Ammon's horn (tissue), 1 donor: Measurements from ENCODE around the gene HEPACAM.
"Not testable (repeated sequence)": the region's sequence is repeated elsewhere in the genome, so short reads cannot be mapped to it uniquely, and the experiment has no call there.

ENCODE experiments used
- DNase-seq: peaks from one replicate; pipeline ENCODE4 v3.0.0-alpha.2; 2016; ENCODE audit warnings: low spot score

Gene HEPACAM

GRCh38 chr11:124935548-124936514 lies at the start of gene HEPACAM:
Gene HEPACAM (minus strand): TSS chr11:124936047. CDS start chr11:124936006, 41 bp downstream.
- DNase-seq = peak; percentile 94

- DNase-seq = no peak
Observed at GRCh38 chr11:124984512-124984854, 48.6 kb upstream of the HEPACAM start.

- DNase-seq = no peak
Observed at GRCh38 chr11:124983674-124984511, 48.0 kb upstream of the HEPACAM start.

- no peak for DNase-seq
Observed at GRCh38 chr11:124982043-124982442, 46.2 kb upstream of the HEPACAM start.

GRCh38 chr11:124978316-124978715 lies 42.5 kb upstream of the HEPACAM start:
- DNase-seq = no peak

- DNase-seq = no peak
Observed at GRCh38 chr11:124977006-124977405, 41.2 kb upstream of the HEPACAM start.

- DNase-seq = no peak
Observed at GRCh38 chr11:124976531-124976930, 40.7 kb upstream of the HEPACAM start.

GRCh38 chr11:124971810-124972209 lies 36.0 kb upstream of the HEPACAM start:
- no peak for DNase-seq

GRCh38 chr11:124970925-124971324 lies 35.1 kb upstream of the HEPACAM start:
- DNase-seq = no peak

- DNase-seq = not testable (repeated sequence)
Observed at GRCh38 chr11:124968197-124968596, 32.4 kb upstream of the HEPACAM start.

GRCh38 chr11:124961972-124962609 lies 26.2 kb upstream of the HEPACAM start:
- DNase-seq = peak; percentile 89

- no peak for DNase-seq
Observed at GRCh38 chr11:124955035-124955434, 19.2 kb upstream of the HEPACAM start.

- DNase-seq = no peak
Observed at GRCh38 chr11:124954590-124954955, 18.7 kb upstream of the HEPACAM start.

- peak; percentile 99 for DNase-seq
Observed at GRCh38 chr11:124953753-124954589, 18.1 kb upstream of the HEPACAM start, which contains the start of gene CCDC15. Gene CCDC15 (plus strand): TSS chr11:124954202. CDS start chr11:124954733, 531 bp downstream.

- DNase-seq = no peak
Observed at GRCh38 chr11:124951341-124951740, 15.5 kb upstream of the HEPACAM start.

GRCh38 chr11:124950601-124951330 lies 14.9 kb upstream of the HEPACAM start:
- no peak for DNase-seq

GRCh38 chr11:124946735-124947141 lies 10.9 kb upstream of the HEPACAM start:
- DNase-seq = peak; percentile 92

- no peak for DNase-seq
Observed at GRCh38 chr11:124945826-124946225, 10.0 kb upstream of the HEPACAM start.

GRCh38 chr11:124944565-124944964 lies 8.7 kb upstream of the HEPACAM start:
- no peak for DNase-seq

GRCh38 chr11:124943741-124944140 lies 7.9 kb upstream of the HEPACAM start:
- DNase-seq = no peak

- DNase-seq = peak; percentile 93
Observed at GRCh38 chr11:124943254-124943616, 7.4 kb upstream of the HEPACAM start.
